DOHH2 (cell line): ENCODE data around the gene NELFA.

Source experiments
- H3F3A ChIP-seq: fragments of 200-600 bp; sonication (generic), shearing (Covaris generic); 2 replicates; pipeline ENCODE4 v1.6.0; 2016; ENCODE audit warnings: antibody characterized with exemption, mild to moderate bottlenecking; ENCODE audit not compliant: control insufficient read depth, insufficient read depth
- H3K27ac ChIP-seq: fragments of 200-600 bp; sonication (generic); 2 replicates; pipeline ENCODE4 v1.5.1; 2014; ENCODE audit warnings: low read depth, mild to moderate bottlenecking, low read length, moderate library complexity
- H3K27me3 ChIP-seq: fragments of 200-600 bp; sonication (generic); 2 replicates; pipeline ENCODE4 v1.6.1; 2014; ENCODE audit warnings: mild to moderate bottlenecking, low read length, mixed read lengths; ENCODE audit not compliant: control insufficient read depth
- H3K36me3 ChIP-seq: fragments of 200-600 bp; sonication (generic); 2 replicates; pipeline ENCODE4 v1.6.1; 2014; ENCODE audit warnings: mild to moderate bottlenecking, low read length, moderate library complexity, mixed read lengths; ENCODE audit not compliant: control insufficient read depth
- H3K4me1 ChIP-seq: fragments of 200-600 bp; sonication (generic); 2 replicates; pipeline ENCODE4 v1.6.1; 2014; ENCODE audit warnings: mild to moderate bottlenecking, low read length, mixed read lengths; ENCODE audit not compliant: control insufficient read depth
- H3K4me2 ChIP-seq: fragments of 200-600 bp; sonication (generic); 2 replicates; pipeline ENCODE4 v1.6.0; 2014; ENCODE audit warnings: mild to moderate bottlenecking, low read length, moderate library complexity
- H3K4me3 ChIP-seq: fragments of 200-600 bp; sonication (generic); 2 replicates; pipeline ENCODE4 v1.5.1; 2014; ENCODE audit warnings: mild to moderate bottlenecking, low read length, mixed read lengths
- H3K79me2 ChIP-seq: fragments of 200-600 bp; sonication (generic); 2 replicates; pipeline ENCODE4 v1.6.1; 2014; ENCODE audit warnings: mild to moderate bottlenecking, low read length, mixed read lengths; ENCODE audit not compliant: control insufficient read depth
- H3K9me2 ChIP-seq: fragments of 200-600 bp; sonication (generic); replicated peaks from 2 replicates; pipeline ENCODE4 v1.6.1; 2014; ENCODE audit warnings: mild to moderate bottlenecking, low read length, mixed read lengths; ENCODE audit not compliant: control insufficient read depth
- H3K9me3 ChIP-seq: fragments of 200-600 bp; sonication (generic); 2 replicates; pipeline ENCODE4 v1.6.1; 2014; ENCODE audit warnings: antibody characterized with exemption, low read length, mixed read lengths; ENCODE audit not compliant: control insufficient read depth, insufficient read depth
- H4K20me1 ChIP-seq: fragments of 200-600 bp; sonication (generic); 2 replicates; pipeline ENCODE4 v1.6.0; 2014; ENCODE audit warnings: low read depth, mild to moderate bottlenecking, antibody characterized with exemption, low read length, moderate library complexity; ENCODE audit not compliant: control insufficient read depth, insufficient read depth
- EZH2phosphoT487 ChIP-seq: fragments of 200-600 bp; sonication (generic); IDR thresholded peaks from 2 replicates; pipeline ENCODE4 v1.6.1; 2017; ENCODE audit warnings: borderline replicate concordance, mild to moderate bottlenecking, antibody characterized with exemption, low read length, moderate library complexity, mixed read lengths
- TF ChIP-seq, protein P1 (sequence below): fragments of 200-600 bp; sonication (generic); IDR thresholded peaks from one replicate; pipeline ENCODE4 v1.5.1; 2014; ENCODE audit warnings: antibody characterized with exemption, mild to moderate bottlenecking, low read depth, low read length; ENCODE audit not compliant: poor library complexity, severe bottlenecking

The NELFA gene

GRCh38 chr4:1975880-1976279 is 32.9 kb downstream of the NELFA start:
- H4K20me1 ChIP-seq, result no peaks in the 10 kb centered on the region
- H3K9me3 ChIP-seq, result no peaks in the 10 kb centered on the region
- no peaks in the 10 kb centered on the region for H3K27me3 ChIP-seq
- TF ChIP-seq, protein P1, sequence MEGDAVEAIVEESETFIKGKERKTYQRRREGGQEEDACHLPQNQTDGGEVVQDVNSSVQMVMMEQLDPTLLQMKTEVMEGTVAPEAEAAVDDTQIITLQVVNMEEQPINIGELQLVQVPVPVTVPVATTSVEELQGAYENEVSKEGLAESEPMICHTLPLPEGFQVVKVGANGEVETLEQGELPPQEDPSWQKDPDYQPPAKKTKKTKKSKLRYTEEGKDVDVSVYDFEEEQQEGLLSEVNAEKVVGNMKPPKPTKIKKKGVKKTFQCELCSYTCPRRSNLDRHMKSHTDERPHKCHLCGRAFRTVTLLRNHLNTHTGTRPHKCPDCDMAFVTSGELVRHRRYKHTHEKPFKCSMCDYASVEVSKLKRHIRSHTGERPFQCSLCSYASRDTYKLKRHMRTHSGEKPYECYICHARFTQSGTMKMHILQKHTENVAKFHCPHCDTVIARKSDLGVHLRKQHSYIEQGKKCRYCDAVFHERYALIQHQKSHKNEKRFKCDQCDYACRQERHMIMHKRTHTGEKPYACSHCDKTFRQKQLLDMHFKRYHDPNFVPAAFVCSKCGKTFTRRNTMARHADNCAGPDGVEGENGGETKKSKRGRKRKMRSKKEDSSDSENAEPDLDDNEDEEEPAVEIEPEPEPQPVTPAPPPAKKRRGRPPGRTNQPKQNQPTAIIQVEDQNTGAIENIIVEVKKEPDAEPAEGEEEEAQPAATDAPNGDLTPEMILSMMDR, result no peak
- no peak for TF ChIP-seq EZH2phosphoT487
- H3K36me3 ChIP-seq, result peaks cover 93% of the 10 kb centered on the region
- H3K4me2 ChIP-seq, result no peak overlapping the region
- no peak overlapping the region for H3K4me3 ChIP-seq
- peaks cover 12% of the 10 kb centered on the region for H3F3A ChIP-seq
- H3K4me1 ChIP-seq, result no peaks in the 10 kb centered on the region
- H3K27ac ChIP-seq, result no peak overlapping the region
- H3K9me2 ChIP-seq, result no peaks in the 10 kb centered on the region
- no peaks in the 10 kb centered on the region for H3K79me2 ChIP-seq

DNA sequence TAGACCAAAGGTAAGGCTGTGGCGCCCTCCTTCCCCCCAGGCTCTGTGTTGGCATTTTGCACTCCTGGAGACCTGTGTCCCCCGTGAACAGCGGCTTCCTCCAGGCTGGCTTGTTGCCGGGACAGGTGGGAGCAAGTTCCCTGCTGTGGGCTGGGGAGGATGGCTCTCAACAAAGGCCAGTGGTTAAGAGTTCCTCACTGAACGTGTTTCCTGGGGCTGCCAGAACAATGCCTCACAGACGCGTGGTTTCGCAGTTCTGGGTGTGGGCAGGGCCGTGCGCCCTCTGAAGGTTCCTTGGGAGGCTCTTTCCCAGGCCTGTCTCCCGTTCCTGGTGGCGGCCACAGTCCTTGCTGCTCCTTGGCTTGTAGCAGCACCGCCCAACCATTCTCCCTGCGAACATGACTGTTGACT is 33.4 kb downstream of the NELFA start:
- Histone ChIP-seq H3K9me2 (no peaks in the 10 kb centered on the region), H3F3A (peaks cover 11% of the 10 kb centered on the region; the same call in 1 of the 2 replicates), H3K4me2 (no peak overlapping the region), H3K27ac (no peak overlapping the region), H3K4me3 (no peak overlapping the region), H3K27me3 (no peaks in the 10 kb centered on the region), H3K36me3 (peaks cover 93% of the 10 kb centered on the region), H3K4me1 (no peaks in the 10 kb centered on the region), H3K79me2 (no peaks in the 10 kb centered on the region), H4K20me1 (no peaks in the 10 kb centered on the region), H3K9me3 (no peaks in the 10 kb centered on the region)
- TF ChIP-seq, protein P1, result no peak
- TF ChIP-seq EZH2phosphoT487, result no peak

GRCh38 chr4:1974840-1975239 is 33.9 kb downstream of the NELFA start:
- TF ChIP-seq, protein P1, result no peak
- no peak for TF ChIP-seq EZH2phosphoT487
- Histone ChIP-seq H4K20me1 (no peaks in the 10 kb centered on the region), H3K27ac (no peak overlapping the region), H3K36me3 (peaks cover 93% of the 10 kb centered on the region), H3K9me3 (no peaks in the 10 kb centered on the region), H3K4me3 (no peak overlapping the region), H3K4me2 (no peak overlapping the region), H3K4me1 (no peaks in the 10 kb centered on the region), H3K9me2 (no peaks in the 10 kb centered on the region), H3K27me3 (no peaks in the 10 kb centered on the region), H3K79me2 (no peaks in the 10 kb centered on the region), H3F3A (peaks cover 9% of the 10 kb centered on the region; the same call in 1 of the 2 replicates)

- no peaks in the 10 kb centered on the region for H3K9me2 ChIP-seq
- H3K4me1 ChIP-seq, result no peaks in the 10 kb centered on the region
- no peak overlapping the region for H3K27ac ChIP-seq
- no peaks in the 10 kb centered on the region for H3K27me3 ChIP-seq
- peaks cover 89% of the 10 kb centered on the region for H3K36me3 ChIP-seq
- no peak overlapping the region for H3K4me2 ChIP-seq
- no peaks in the 10 kb centered on the region for H3F3A ChIP-seq
- no peaks in the 10 kb centered on the region for H3K9me3 ChIP-seq
- TF ChIP-seq, protein P1, result no peak
- no peak overlapping the region for H3K4me3 ChIP-seq
- no peaks in the 10 kb centered on the region for H4K20me1 ChIP-seq
- H3K79me2 ChIP-seq, result no peaks in the 10 kb centered on the region
Observed at GRCh38 chr4:1973661-1974060, 35.1 kb downstream of the NELFA start.
